Neural cell (in vitro differentiated cells): Measurements from ENCODE around the gene ATG14. TPM values are rescaled to one million over a fixed set of nuclear protein-coding genes. Genes with fewer than 3 reads are reported as not detected.
"Not testable (repeated sequence)": the region's sequence is repeated elsewhere in the genome, so short reads cannot be mapped to it uniquely, and the experiment has no call there.

Source experiments
- H2AFZ ChIP-seq: fragments of 200-600, 300-800 bp; sonication (generic), shearing (Covaris generic); 2 replicates; pipeline ENCODE4 v1.6.0; 2014; ENCODE audit warnings: low read depth, mild to moderate bottlenecking, antibody characterized with exemption, low read length, moderate library complexity
- H3F3A ChIP-seq: fragments of 200-600 bp; shearing (Covaris generic); 2 replicates; pipeline ENCODE4 v1.6.1; 2016; ENCODE audit warnings: mild to moderate bottlenecking, moderate library complexity, mixed read lengths, antibody characterized with exemption, low read length; ENCODE audit not compliant: insufficient read depth, poor library complexity, severe bottlenecking
- H3K27ac ChIP-seq: fragments of 200-600, 300-800 bp; sonication (generic), shearing (Covaris generic); 2 replicates; pipeline ENCODE4 v1.5.1; 2014; ENCODE audit warnings: mild to moderate bottlenecking, low read length, moderate library complexity
- H3K27me3 ChIP-seq: fragments of 300-800, 200-600 bp; sonication (generic), shearing (Covaris generic); 2 replicates; pipeline ENCODE4 v1.6.0; 2014; ENCODE audit warnings: mild to moderate bottlenecking, low read depth, low read length, moderate library complexity; ENCODE audit not compliant: insufficient read depth
- H3K36me3 ChIP-seq: fragments of 300-800, 200-600 bp; sonication (generic), shearing (Covaris generic); 2 replicates; pipeline ENCODE4 v1.5.1; 2014; ENCODE audit warnings: mild to moderate bottlenecking, antibody characterized with exemption, low read length, moderate library complexity; ENCODE audit not compliant: insufficient read depth
- H3K4me2 ChIP-seq: fragments of 300-800, 200-600 bp; sonication (generic), shearing (Covaris generic); 2 replicates; pipeline ENCODE4 v1.6.0; 2014; ENCODE audit warnings: mild to moderate bottlenecking, low read length
- H3K4me3 ChIP-seq: fragments of 300-800, 200-600 bp; sonication (generic), shearing (Covaris generic); 2 replicates; pipeline ENCODE4 v1.5.1; 2014; ENCODE audit warnings: mild to moderate bottlenecking, low read length, moderate library complexity
- H3K79me2 ChIP-seq: fragments of 200-600 bp; shearing (Covaris generic); replicated peaks from 2 replicates; pipeline ENCODE4 v1.6.0; 2014; ENCODE audit warnings: mild to moderate bottlenecking, low read length, moderate library complexity; ENCODE audit not compliant: insufficient read depth
- H3K9ac ChIP-seq: fragments of 300-800, 200-600 bp; sonication (generic), shearing (Covaris generic); 2 replicates; pipeline ENCODE4 v1.6.1; 2016; ENCODE audit warnings: mild to moderate bottlenecking, low read length, mixed read lengths
- H3K9me2 ChIP-seq: fragments of 200-600 bp; shearing (Covaris generic); 2 replicates; pipeline ENCODE4 v1.6.1; 2016; ENCODE audit warnings: mild to moderate bottlenecking, low read length, mixed read lengths; ENCODE audit not compliant: insufficient read depth
- H3K9me3 ChIP-seq: fragments of 200-600, 300-800 bp; sonication (generic), shearing (Covaris generic); 2 replicates; pipeline ENCODE4 v1.6.1; 2016; ENCODE audit warnings: mild to moderate bottlenecking, mixed run types, low read length, moderate library complexity, mixed read lengths
- H4K20me1 ChIP-seq: fragments of 200-600 bp; shearing (Covaris generic); 2 replicates; pipeline ENCODE4 v1.6.1; 2016; ENCODE audit warnings: mild to moderate bottlenecking, mixed run types; ENCODE audit not compliant: insufficient read depth
- EP300 ChIP-seq: fragments of 450-650 bp; conservative IDR thresholded peaks from 2 replicates; pipeline ENCODE4 v1.6.1; 2014; ENCODE audit warnings: antibody characterized with exemption, mild to moderate bottlenecking, moderate library complexity; ENCODE audit not compliant: poor library complexity, severe bottlenecking
- EZH2 ChIP-seq: fragments of 200-600, 300-800 bp; shearing (Covaris generic), sonication (generic); IDR thresholded peaks from 2 replicates; pipeline ENCODE4 v1.6.1; 2014; ENCODE audit warnings: antibody characterized with exemption, low read length, borderline replicate concordance, mild to moderate bottlenecking; ENCODE audit not compliant: insufficient read depth, poor library complexity, severe bottlenecking
- MXI1 ChIP-seq: fragments of 450-650 bp; conservative IDR thresholded peaks from 2 replicates; pipeline ENCODE4 v1.6.1; 2014; ENCODE audit warnings: antibody characterized with exemption, mild to moderate bottlenecking; ENCODE audit not compliant: poor library complexity, severe bottlenecking
- POLR2AphosphoS5 ChIP-seq: IDR thresholded peaks from 2 replicates; pipeline ENCODE4 v1.6.1; 2012
- RAD21 ChIP-seq: fragments of 450-650 bp; conservative IDR thresholded peaks from 2 replicates; pipeline ENCODE4 v1.6.1; 2014; ENCODE audit warnings: antibody characterized with exemption, mild to moderate bottlenecking, moderate library complexity
- SMC3 ChIP-seq: fragments of 450-650 bp; conservative IDR thresholded peaks from 2 replicates; pipeline ENCODE4 v1.6.1; 2014; ENCODE audit warnings: antibody characterized with exemption, mild to moderate bottlenecking, moderate library complexity; ENCODE audit not compliant: poor library complexity
- TAF1 ChIP-seq: IDR thresholded peaks from 2 replicates; pipeline ENCODE4 v1.6.1; 2012; ENCODE audit warnings: low read depth
- polyA plus RNA-seq: library from polyadenylated mRNA; depleted of rRNA; stranded (reverse); fragments of >200 nt; gene quantifications from 2 replicates; pipeline ENCODE4 v1.2.3, GENCODE V29; 2014
- TF ChIP-seq, protein P1 (sequence below): fragments of 450-650 bp; IDR thresholded peaks from 2 replicates; pipeline ENCODE4 v1.5.1; 2014; ENCODE audit warnings: antibody characterized with exemption, mild to moderate bottlenecking, moderate library complexity; ENCODE audit not compliant: poor library complexity, severe bottlenecking
- TF ChIP-seq, protein P2 (sequence below): IDR thresholded peaks from 2 replicates; pipeline ENCODE4 v1.6.1; 2012; ENCODE audit warnings: borderline replicate concordance

Gene ATG14
- polyA plus RNA-seq, 1 donor from 2014 or later: 28.2 TPM

DNA sequence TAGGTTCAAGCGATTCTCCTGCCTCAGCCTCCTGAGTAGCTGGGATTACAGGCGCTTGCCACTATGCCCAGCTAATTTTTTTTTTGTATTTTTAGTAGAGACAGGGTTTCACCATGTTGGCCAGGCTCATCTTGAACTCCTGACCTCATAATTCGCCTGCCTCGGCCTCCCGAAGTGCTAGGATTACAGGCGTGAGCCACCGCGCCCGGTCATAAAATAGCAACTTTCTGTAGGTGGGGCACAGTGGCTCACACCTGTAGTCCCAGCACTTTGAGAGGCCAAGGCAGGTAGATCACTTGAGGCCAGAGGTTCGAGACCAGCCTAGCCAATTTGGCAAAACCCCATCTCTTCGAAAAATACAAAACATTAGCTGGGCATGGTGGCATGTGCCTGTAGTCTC, 10.7 kb upstream of the ATG14 start:
- not testable (repeated sequence) for H3K27me3 ChIP-seq, H3K9me2 ChIP-seq, H3K36me3 ChIP-seq, H3K4me2 ChIP-seq, H3K9me3 ChIP-seq, H3K27ac ChIP-seq, H2AFZ ChIP-seq, H3K9ac ChIP-seq, H3K79me2 ChIP-seq, H4K20me1 ChIP-seq, H3K4me3 ChIP-seq, H3F3A ChIP-seq

- no peak overlapping the region for H3K9ac ChIP-seq
- H2AFZ ChIP-seq: no peak overlapping the region
- TF ChIP-seq TAF1 (no peak), MXI1 (no peak), SMC3 (no peak), RAD21 (no peak), EP300 (no peak), EZH2 (no peak), POLR2AphosphoS5 (no peak)
- TF ChIP-seq, protein P1, sequence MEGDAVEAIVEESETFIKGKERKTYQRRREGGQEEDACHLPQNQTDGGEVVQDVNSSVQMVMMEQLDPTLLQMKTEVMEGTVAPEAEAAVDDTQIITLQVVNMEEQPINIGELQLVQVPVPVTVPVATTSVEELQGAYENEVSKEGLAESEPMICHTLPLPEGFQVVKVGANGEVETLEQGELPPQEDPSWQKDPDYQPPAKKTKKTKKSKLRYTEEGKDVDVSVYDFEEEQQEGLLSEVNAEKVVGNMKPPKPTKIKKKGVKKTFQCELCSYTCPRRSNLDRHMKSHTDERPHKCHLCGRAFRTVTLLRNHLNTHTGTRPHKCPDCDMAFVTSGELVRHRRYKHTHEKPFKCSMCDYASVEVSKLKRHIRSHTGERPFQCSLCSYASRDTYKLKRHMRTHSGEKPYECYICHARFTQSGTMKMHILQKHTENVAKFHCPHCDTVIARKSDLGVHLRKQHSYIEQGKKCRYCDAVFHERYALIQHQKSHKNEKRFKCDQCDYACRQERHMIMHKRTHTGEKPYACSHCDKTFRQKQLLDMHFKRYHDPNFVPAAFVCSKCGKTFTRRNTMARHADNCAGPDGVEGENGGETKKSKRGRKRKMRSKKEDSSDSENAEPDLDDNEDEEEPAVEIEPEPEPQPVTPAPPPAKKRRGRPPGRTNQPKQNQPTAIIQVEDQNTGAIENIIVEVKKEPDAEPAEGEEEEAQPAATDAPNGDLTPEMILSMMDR: no peak
- TF ChIP-seq, protein P2, sequence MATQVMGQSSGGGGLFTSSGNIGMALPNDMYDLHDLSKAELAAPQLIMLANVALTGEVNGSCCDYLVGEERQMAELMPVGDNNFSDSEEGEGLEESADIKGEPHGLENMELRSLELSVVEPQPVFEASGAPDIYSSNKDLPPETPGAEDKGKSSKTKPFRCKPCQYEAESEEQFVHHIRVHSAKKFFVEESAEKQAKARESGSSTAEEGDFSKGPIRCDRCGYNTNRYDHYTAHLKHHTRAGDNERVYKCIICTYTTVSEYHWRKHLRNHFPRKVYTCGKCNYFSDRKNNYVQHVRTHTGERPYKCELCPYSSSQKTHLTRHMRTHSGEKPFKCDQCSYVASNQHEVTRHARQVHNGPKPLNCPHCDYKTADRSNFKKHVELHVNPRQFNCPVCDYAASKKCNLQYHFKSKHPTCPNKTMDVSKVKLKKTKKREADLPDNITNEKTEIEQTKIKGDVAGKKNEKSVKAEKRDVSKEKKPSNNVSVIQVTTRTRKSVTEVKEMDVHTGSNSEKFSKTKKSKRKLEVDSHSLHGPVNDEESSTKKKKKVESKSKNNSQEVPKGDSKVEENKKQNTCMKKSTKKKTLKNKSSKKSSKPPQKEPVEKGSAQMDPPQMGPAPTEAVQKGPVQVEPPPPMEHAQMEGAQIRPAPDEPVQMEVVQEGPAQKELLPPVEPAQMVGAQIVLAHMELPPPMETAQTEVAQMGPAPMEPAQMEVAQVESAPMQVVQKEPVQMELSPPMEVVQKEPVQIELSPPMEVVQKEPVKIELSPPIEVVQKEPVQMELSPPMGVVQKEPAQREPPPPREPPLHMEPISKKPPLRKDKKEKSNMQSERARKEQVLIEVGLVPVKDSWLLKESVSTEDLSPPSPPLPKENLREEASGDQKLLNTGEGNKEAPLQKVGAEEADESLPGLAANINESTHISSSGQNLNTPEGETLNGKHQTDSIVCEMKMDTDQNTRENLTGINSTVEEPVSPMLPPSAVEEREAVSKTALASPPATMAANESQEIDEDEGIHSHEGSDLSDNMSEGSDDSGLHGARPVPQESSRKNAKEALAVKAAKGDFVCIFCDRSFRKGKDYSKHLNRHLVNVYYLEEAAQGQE: no peak
- no peaks in the 10 kb centered on the region for H4K20me1 ChIP-seq
- H3K4me3 ChIP-seq: no peak overlapping the region
- H3F3A ChIP-seq: no peaks in the 10 kb centered on the region
- no peaks in the 10 kb centered on the region for H3K9me3 ChIP-seq
- no peak overlapping the region for H3K4me2 ChIP-seq
- no peak overlapping the region for H3K27ac ChIP-seq
- H3K79me2 ChIP-seq: no peaks in the 10 kb centered on the region
- no peaks in the 10 kb centered on the region for H3K9me2 ChIP-seq
- no peaks in the 10 kb centered on the region for H3K36me3 ChIP-seq
- no peaks in the 10 kb centered on the region for H3K27me3 ChIP-seq
Measured at GRCh38 chr14:55419663-55420062, 8.0 kb upstream of the ATG14 start.

- H3F3A ChIP-seq: no peaks in the 10 kb centered on the region
- no peak overlapping the region for H3K27ac ChIP-seq
- no peaks in the 10 kb centered on the region for H3K9me3 ChIP-seq
- H3K9ac ChIP-seq: no peak overlapping the region
- H3K9me2 ChIP-seq: no peaks in the 10 kb centered on the region
- H3K79me2 ChIP-seq: no peaks in the 10 kb centered on the region
- H3K27me3 ChIP-seq: no peaks in the 10 kb centered on the region
- H3K36me3 ChIP-seq: no peaks in the 10 kb centered on the region
- no peak overlapping the region for H3K4me2 ChIP-seq
- no peak for TF ChIP-seq RAD21
- TF ChIP-seq EP300: no peak
- TF ChIP-seq, protein P1: no peak
- no peak for TF ChIP-seq TAF1
- TF ChIP-seq POLR2AphosphoS5: no peak
- no peak for TF ChIP-seq SMC3
- TF ChIP-seq EZH2: no peak
- TF ChIP-seq, protein P2: no peak
- TF ChIP-seq MXI1: no peak
- no peak overlapping the region for H2AFZ ChIP-seq
- no peak overlapping the region for H3K4me3 ChIP-seq
- H4K20me1 ChIP-seq: no peaks in the 10 kb centered on the region
Measured at GRCh38 chr14:55418411-55418810, 6.8 kb upstream of the ATG14 start.
